IMR-90 (cell line): ENCODE data around the gene MARF1. TPM values are rescaled to one million over a fixed set of nuclear protein-coding genes. Genes with fewer than 3 reads are reported as not detected.

Experiments used
- ATAC-seq: fragments of 200-7000 bp; cut with Tn5 transposase; 2 replicates; pipeline ENCODE4 v1.9.1; 2020; ENCODE audit warnings: low read depth, mild to moderate bottlenecking, moderate library complexity
- BruUV-seq: library from RNA; stranded (reverse); fragments of 400-500 nt; replicated peaks from 2 replicates; lab custom pipeline; 2021; lab: Mats Ljungman, UMichigan
- CTCF ChIA-PET: fragments of 300-600 bp; formaldehyde crosslinking; extraction: SDS; loops from one replicate; lab custom pipeline; 2021; ENCODE audit warnings: antibody characterized with exemption; lab: Yijun Ruan, JAX
- POLR2A ChIA-PET: fragments of 300-600 bp; sonication (Branson Sonifier 250); formaldehyde crosslinking; loops from one replicate; lab custom pipeline; 2022; ENCODE audit warnings: antibody characterized with exemption; ENCODE audit not compliant: unreplicated experiment; lab: Charles Lee
- DNase-seq: peaks from one replicate; pipeline ENCODE4 v3.0.0; 2013
- H2AFZ ChIP-seq: replicated peaks from 2 replicates; pipeline ENCODE3; 2013; ENCODE audit warnings: low read length, mild to moderate bottlenecking; ENCODE audit not compliant: poor library complexity
- H2AK5ac ChIP-seq: 2 replicates; pipeline ENCODE4 v1.6.1; 2013; ENCODE audit warnings: low read depth, low read length, inconsistent platforms
- H2AK9ac ChIP-seq: replicated peaks from 2 replicates; pipeline ENCODE3; 2013; ENCODE audit warnings: mild to moderate bottlenecking, low read depth, low read length, moderate library complexity; ENCODE audit not compliant: poor library complexity
- H2BK120ac ChIP-seq: 2 replicates; pipeline ENCODE4 v1.6.1; 2013; ENCODE audit warnings: low read depth, low read length, inconsistent platforms
- H2BK15ac ChIP-seq: 3 replicates; pipeline ENCODE4 v1.6.1; 2013; ENCODE audit warnings: low read depth, low read length, inconsistent platforms
- H2BK20ac ChIP-seq: 2 replicates; pipeline ENCODE4 v1.6.1; 2013; ENCODE audit warnings: low read depth, mild to moderate bottlenecking, inconsistent platforms, low read length, moderate library complexity
- H2BK5ac ChIP-seq: 2 replicates; pipeline ENCODE4 v1.6.1; 2013; ENCODE audit warnings: mild to moderate bottlenecking, low read depth, low read length, inconsistent platforms; ENCODE audit not compliant: poor library complexity, severe bottlenecking
- H3K14ac ChIP-seq: replicated peaks from 2 replicates; pipeline ENCODE4 v1.6.1; 2013; ENCODE audit warnings: low read depth, low read length, inconsistent platforms
- H3K18ac ChIP-seq: 2 replicates; pipeline ENCODE4 v1.6.1; 2013; ENCODE audit warnings: low read depth, low read length, control low read depth
- H3K23ac ChIP-seq: 2 replicates; pipeline ENCODE4 v1.6.1; 2013; ENCODE audit warnings: low read depth, low read length, inconsistent platforms
- H3K27ac ChIP-seq: 2 replicates; pipeline ENCODE4 v1.5.1; 2013; ENCODE audit warnings: mild to moderate bottlenecking, control low read depth, low read length; ENCODE audit not compliant: insufficient read depth
- H3K27me3 ChIP-seq: 2 replicates; pipeline ENCODE4 v1.6.1; 2013; ENCODE audit warnings: low read length; ENCODE audit not compliant: control insufficient read depth, insufficient read depth
- H3K36me3 ChIP-seq: 2 replicates; pipeline ENCODE4 v1.6.1; 2013; ENCODE audit warnings: low read length, mixed read lengths; ENCODE audit not compliant: control insufficient read depth, insufficient read depth
- H3K4ac ChIP-seq: 2 replicates; pipeline ENCODE4 v1.6.1; 2013; ENCODE audit warnings: low read depth, low read length, inconsistent platforms
- H3K4me1 ChIP-seq: 2 replicates; pipeline ENCODE4 v1.6.1; 2013; ENCODE audit warnings: low read length, mixed read lengths; ENCODE audit not compliant: control insufficient read depth, insufficient read depth
- H3K4me2 ChIP-seq: 2 replicates; pipeline ENCODE4 v1.6.1; 2013; ENCODE audit warnings: low read depth, mild to moderate bottlenecking, control low read depth, low read length, moderate library complexity
- H3K4me3 ChIP-seq: 2 replicates; pipeline ENCODE4 v1.5.1; 2013; ENCODE audit warnings: low read depth, mild to moderate bottlenecking, control low read depth, low read length, moderate library complexity; ENCODE audit not compliant: insufficient read depth
- H3K56ac ChIP-seq: 2 replicates; pipeline ENCODE4 v1.6.1; 2013; ENCODE audit warnings: low read length, inconsistent platforms; ENCODE audit not compliant: insufficient read depth; ENCODE audit errors: extremely low read depth
- H3K79me1 ChIP-seq, 2 experiments: 2 replicates each; pipeline ENCODE4 v1.6.1; 2013; ENCODE audit warnings: low read length in 2 of 2, inconsistent platforms in 1 of 2, low read depth in 1 of 2
- H3K9ac ChIP-seq: 2 replicates; pipeline ENCODE4 v1.6.1; 2013; ENCODE audit warnings: low read depth, low read length, control low read depth
- H3K9me1 ChIP-seq: 2 replicates; pipeline ENCODE4 v1.6.1; 2013; ENCODE audit warnings: low read length, inconsistent platforms; ENCODE audit not compliant: insufficient read depth
- H3K9me3 ChIP-seq: 2 replicates; pipeline ENCODE4 v1.6.1; 2013; ENCODE audit warnings: low read length; ENCODE audit not compliant: control insufficient read depth, insufficient read depth
- H4K20me1 ChIP-seq: 2 replicates; pipeline ENCODE4 v1.6.1; 2013; ENCODE audit warnings: low read length, inconsistent platforms; ENCODE audit not compliant: insufficient read depth
- H4K5ac ChIP-seq: 2 replicates; pipeline ENCODE4 v1.6.1; 2013; ENCODE audit warnings: mild to moderate bottlenecking, low read depth, low read length, control low read depth
- H4K8ac ChIP-seq, 2 experiments: 2 replicates each; pipeline ENCODE4 v1.6.1; 2013; ENCODE audit warnings: low read depth in 2 of 2, low read length in 2 of 2, control low read depth in 1 of 2, inconsistent platforms in 1 of 2
- H4K91ac ChIP-seq: 2 replicates; pipeline ENCODE4 v1.6.1; 2013; ENCODE audit warnings: low read depth, low read length, inconsistent platforms; ENCODE audit not compliant: insufficient read depth
- BHLHE40 ChIP-seq: fragments of 150-350 bp; IDR thresholded peaks from 2 replicates; pipeline ENCODE4 v1.6.1; 2016; ENCODE audit warnings: mild to moderate bottlenecking, low read depth, low read length
- CEBPB ChIP-seq: IDR thresholded peaks from 2 replicates; pipeline ENCODE4 v1.6.1; 2012; ENCODE audit warnings: low read depth, low read length, improper control_type of control experiment
- CHD1 ChIP-seq: IDR thresholded peaks from 2 replicates; pipeline ENCODE4 v1.6.1; 2012; ENCODE audit warnings: low read depth, low read length, improper control_type of control experiment
- CTCF ChIP-seq: conservative IDR thresholded peaks from 2 replicates; pipeline ENCODE4 v1.5.1; 2012; ENCODE audit warnings: mild to moderate bottlenecking, low read depth, low read length, improper control_type of control experiment
- ELK1 ChIP-seq: fragments of 150-350 bp; IDR thresholded peaks from 2 replicates; pipeline ENCODE4 v1.6.1; 2016; ENCODE audit warnings: low read depth, mild to moderate bottlenecking, low read length, moderate library complexity, borderline replicate concordance
- FOS ChIP-seq: fragments of 150-350 bp; IDR thresholded peaks from 2 replicates; pipeline ENCODE4 v1.6.1; 2016; ENCODE audit warnings: low read depth, low read length
- MAFK ChIP-seq: IDR thresholded peaks from 2 replicates; pipeline ENCODE4 v1.6.1; 2012; ENCODE audit warnings: low read depth, low read length, improper control_type of control experiment
- MAZ ChIP-seq: IDR thresholded peaks from 2 replicates; pipeline ENCODE4 v1.6.1; 2012; ENCODE audit warnings: low read depth, mild to moderate bottlenecking, low read length, improper control_type of control experiment, moderate library complexity, borderline replicate concordance
- MXI1 ChIP-seq: IDR thresholded peaks from 2 replicates; pipeline ENCODE4 v1.6.1; 2012; ENCODE audit warnings: low read depth, mild to moderate bottlenecking, low read length, moderate library complexity, borderline replicate concordance
- NFE2L2 ChIP-seq: fragments of 150-350 bp; IDR thresholded peaks from 2 replicates; pipeline ENCODE4 v1.6.1; 2016; ENCODE audit warnings: low read depth, mild to moderate bottlenecking, low read length
- POLR2A ChIP-seq: IDR thresholded peaks from 2 replicates; pipeline ENCODE4 v1.6.1; 2012; ENCODE audit warnings: mild to moderate bottlenecking, low read depth, low read length
- RAD21 ChIP-seq: IDR thresholded peaks from 2 replicates; pipeline ENCODE4 v1.6.1; 2012; ENCODE audit warnings: low read length, improper control_type of control experiment
- RCOR1 ChIP-seq: IDR thresholded peaks from 2 replicates; pipeline ENCODE4 v1.6.1; 2012; ENCODE audit warnings: mild to moderate bottlenecking, low read length, improper control_type of control experiment; ENCODE audit not compliant: insufficient replicate concordance
- RFX5 ChIP-seq: IDR thresholded peaks from 2 replicates; pipeline ENCODE4 v1.8.0; 2012; ENCODE audit warnings: low read depth, mild to moderate bottlenecking, low read length, moderate library complexity
- SMC3 ChIP-seq: fragments of 150-350 bp; IDR thresholded peaks from 2 replicates; pipeline ENCODE4 v1.6.1; 2016; ENCODE audit warnings: low read depth, mild to moderate bottlenecking, antibody characterized with exemption, low read length, moderate library complexity
- USF2 ChIP-seq: fragments of 150-350 bp; IDR thresholded peaks from 2 replicates; pipeline ENCODE4 v1.6.1; 2017; ENCODE audit warnings: mild to moderate bottlenecking, antibody characterized with exemption, low read length, low read depth
- WGBS, 2 experiments: methylation state at CpG; one replicate each; pipeline versions ENCODE4 v1.1.5 to v1.1.7; 2013; ENCODE audit warnings: missing lambda C conversion rate in 2 of 2; ENCODE audit not compliant: insufficient read length in 1 of 2; ENCODE audit errors: extremely low coverage in 2 of 2; 5-methylcytosine and 5-hydroxymethylcytosine counted together
- dilution Hi-C: fragments of 300-500 bp; cut with HindIII; formaldehyde crosslinking; loops from one replicate; pipeline ENCODE4 v1.14.3; 2018; ENCODE audit warnings: low sequenced_read_pairs; ENCODE audit not compliant: unreplicated experiment
- in situ Hi-C: fragments of 300-500 bp; cut with MboI; formaldehyde crosslinking; loops from 3 replicates; pipeline ENCODE4 v1.14.3; 2019; ENCODE audit warnings: low sequenced_read_pairs, inconsistent platforms, mixed read lengths
- intact Hi-C: fragments of 100-400 bp; cut with micrococcal nuclease; formaldehyde crosslinking; loops from 2 replicates; pipeline ENCODE4 v1.10.0; 2022
- polyA plus RNA-seq, 3 experiments: library from polyadenylated mRNA; depleted of rRNA; stranded (reverse); fragments of >200 nt; gene quantifications; 2 replicates each; pipeline ENCODE4 v1.2.3, GENCODE V29; 2012; ENCODE audit warnings: low replicate concordance in 1 of 3
- total RNA-seq: library from RNA; depleted of rRNA; stranded (reverse); fragments of >200 nt; gene quantifications from 2 replicates; pipeline ENCODE4 v1.2.3, GENCODE V29; 2012

The MARF1 gene
- total and polyA plus RNA-seq, 2 of the 4 experiments (the other 2 are of a cell fraction) = 9.0 to 12.9 TPM

- Histone ChIP-seq H4K5ac (no peak overlapping the region), H2AK5ac (no peak overlapping the region), H3K4me1 (no peaks in the 10 kb centered on the region), H3K4me2 (no peak overlapping the region), H3K9me1 (peaks cover 4% of the 10 kb centered on the region), H2AFZ (no peak overlapping the region), H4K91ac (no peak overlapping the region), H4K20me1 (no peaks in the 10 kb centered on the region; the same call in 1 of the 2 replicates), H4K8ac (no peak overlapping the region), H3K4ac (no peak overlapping the region), H3K27me3 (no peaks in the 10 kb centered on the region), H2BK120ac (no peak overlapping the region), H2BK20ac (no peak overlapping the region), H2BK5ac (no peak overlapping the region), H3K56ac (no peak overlapping the region), H3K36me3 (peaks cover 66% of the 10 kb centered on the region), H3K79me1 (no peaks in the 10 kb centered on the region), H3K4me3 (no peak overlapping the region), H3K9me3 (no peaks in the 10 kb centered on the region), H3K14ac (no peak overlapping the region), H3K23ac (no peak overlapping the region), H2BK15ac (no peak overlapping the region), H3K27ac (no peak overlapping the region), H3K9ac (no peak overlapping the region), H2AK9ac (no peak overlapping the region), H3K18ac (no peak overlapping the region)
- POLR2A ChIA-PET = no interaction called here
- ATAC-seq (no peak), DNase-seq (no peak)
- no TSS peak for BruUV-seq
- dilution Hi-C loops = no loop called here
- intact Hi-C loops = no loop called here
- TF ChIP-seq BHLHE40 (no peak), MAZ (no peak), CTCF (no peak), RCOR1 (no peak), POLR2A (no peak), ELK1 (no peak), MXI1 (no peak), USF2 (no peak), SMC3 (no peak), RAD21 (no peak), MAFK (no peak), CHD1 (no peak), CEBPB (no peak), FOS (no peak), NFE2L2 (no peak), RFX5 (no peak)
- in situ Hi-C loops = no loop called here
- CTCF ChIA-PET = no interaction called here
- WGBS, 2 experiments = 92% methylated on average over 5 of the region's 17 CpGs; no CpG with 5 or more reads in 1 of the 2 experiments
Measured at GRCh38 chr16:15598648-15599190, 44.2 kb downstream of the MARF1 start.
